ENCODE results near the gene PHETA2. TPM values are rescaled to one million over a fixed set of nuclear protein-coding genes. Genes with fewer than 3 reads are reported as not detected.

The PHETA2 gene
- total and polyA plus RNA-seq, 2 of the 8 experiments (the other 6 are each of a cell fraction or from before 2014, with no cell fraction given) = 7.4 to 7.6 TPM

DNA sequence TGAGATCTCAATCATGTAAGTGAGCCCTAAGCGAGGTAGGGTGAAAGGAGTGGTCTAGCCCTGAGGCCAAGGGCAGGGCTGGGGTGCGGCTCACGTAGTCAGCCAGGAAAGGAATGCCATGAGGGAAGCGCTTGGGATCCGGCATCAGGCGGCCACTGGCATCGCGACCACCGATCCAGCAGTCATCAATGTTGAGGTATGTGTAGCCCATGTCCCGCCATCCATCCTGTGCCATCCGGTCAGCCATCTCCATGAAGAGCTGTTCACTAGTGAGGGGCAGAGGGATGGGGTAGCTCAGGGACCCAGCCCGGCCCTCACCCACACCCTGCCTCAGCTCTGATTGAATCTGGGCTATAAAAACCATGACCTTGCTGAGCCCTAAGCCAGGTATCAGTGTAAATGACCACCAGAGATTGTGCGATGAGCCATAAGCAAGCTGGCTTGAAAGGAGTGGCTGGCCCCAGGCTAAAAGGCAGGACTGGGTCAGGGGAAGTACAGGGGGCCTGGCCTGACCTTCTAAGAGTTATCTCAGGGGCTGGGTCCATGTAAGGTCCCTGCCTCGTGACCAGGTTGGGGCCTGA lies 6.3 kb upstream of the PHETA2 start (continued):
- no peak for TF ChIP-seq RAD21 (IDR thresholded peaks at IDR 0.05 in 1 of 2, conservative IDR thresholded peaks at IDR 0.05 in 1 of 2; ENCODE audit: low read depth in 2 of 2, low read length in 2 of 2)
- TF ChIP-seq JUND (IDR thresholded peaks at IDR 0.05; ENCODE audit: low read length) = no peak
- no peak for TF ChIP-seq BACH1 (IDR thresholded peaks at IDR 0.05; ENCODE audit: low read length)
- TF ChIP-seq RFX5 (IDR thresholded peaks at IDR 0.05; ENCODE audit: borderline replicate concordance, low read depth, low read length) = no peak
- TF ChIP-seq, protein P1, sequence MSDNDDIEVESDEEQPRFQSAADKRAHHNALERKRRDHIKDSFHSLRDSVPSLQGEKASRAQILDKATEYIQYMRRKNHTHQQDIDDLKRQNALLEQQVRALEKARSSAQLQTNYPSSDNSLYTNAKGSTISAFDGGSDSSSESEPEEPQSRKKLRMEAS (IDR thresholded peaks at IDR 0.05) = no peak
- TF ChIP-seq JUN (IDR thresholded peaks at IDR 0.05; ENCODE audit: low read depth, low read length) = no peak
- no peak for TF ChIP-seq PHF8 (conservative IDR thresholded peaks at IDR 0.05; ENCODE audit: low read depth, low read length)
- no peak for TF ChIP-seq HDAC6 (IDR thresholded peaks at IDR 0.05; ENCODE audit: low read depth, low read length)

Data from H1 (cell line).